ENCODE results near the gene RASGRF2. TPM values are rescaled to one million over a fixed set of nuclear protein-coding genes. Genes with fewer than 3 reads are reported as not detected.

Gene RASGRF2
- total RNA-seq, 1 experiment from 2014 or later: 9.1 TPM

DNA sequence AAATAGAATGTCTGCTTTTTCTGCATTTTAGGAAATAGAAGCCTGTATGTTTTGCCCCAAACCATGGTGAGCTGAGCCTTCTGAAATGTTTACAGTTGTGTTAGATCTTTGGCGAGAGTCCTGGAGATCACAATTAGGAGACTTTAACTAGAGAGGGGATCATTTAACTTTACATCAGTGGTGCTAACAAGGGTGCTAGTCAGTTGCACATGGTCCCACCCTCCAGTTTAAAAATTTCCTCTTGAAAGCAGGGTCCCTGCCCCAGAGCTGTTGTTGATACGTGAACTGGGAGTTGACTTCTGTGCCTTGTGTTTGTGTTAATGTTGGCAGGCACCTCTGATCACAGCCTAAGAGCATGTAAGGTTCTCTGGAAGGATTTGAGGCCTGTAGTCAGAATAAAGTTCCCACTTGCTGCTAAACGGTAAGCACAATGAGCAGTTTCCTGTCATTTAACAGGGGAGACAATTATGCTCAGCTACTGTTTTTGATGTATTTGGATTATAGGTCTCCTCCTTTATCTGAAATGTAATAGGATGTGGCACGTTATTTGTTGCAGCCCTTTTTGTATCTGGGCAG lies 43.7 kb downstream of the RASGRF2 start:
- ChIA-PET CTCF (interaction anchor here (0.6 kb wide), 1 partner anchor 193 kb away, joined by 4 read pairs; no protein-coding TSS in a partner anchor), POLR2A (ENCODE audit: low non-redundant PET) (no interaction called here)
- peak; percentile 32 for DNase-seq (ENCODE audit: low spot score)
- Histone ChIP-seq H3K36me3 (ENCODE audit: insufficient read depth, low read length, poor library complexity, severe bottlenecking) (no peaks in the 10 kb centered on the region), H3K4me1 (ENCODE audit: insufficient read depth, low read length, poor library complexity, severe bottlenecking) (peaks cover under 1% of the 10 kb centered on the region), H3K27ac (ENCODE audit: low read depth, low read length, poor library complexity, severe bottlenecking) (no peak overlapping the region), H3K27me3 (replicated peaks; ENCODE audit: insufficient read depth, low read depth, low read length, poor library complexity) (no peaks in the 10 kb centered on the region), H3K4me3 (ENCODE audit: low read depth, low read length, poor library complexity, severe bottlenecking) (no peak overlapping the region), H3K9me3 (ENCODE audit: low read depth, low read length, poor library complexity, severe bottlenecking) (no peaks in the 10 kb centered on the region)
- TF ChIP-seq, protein P1, sequence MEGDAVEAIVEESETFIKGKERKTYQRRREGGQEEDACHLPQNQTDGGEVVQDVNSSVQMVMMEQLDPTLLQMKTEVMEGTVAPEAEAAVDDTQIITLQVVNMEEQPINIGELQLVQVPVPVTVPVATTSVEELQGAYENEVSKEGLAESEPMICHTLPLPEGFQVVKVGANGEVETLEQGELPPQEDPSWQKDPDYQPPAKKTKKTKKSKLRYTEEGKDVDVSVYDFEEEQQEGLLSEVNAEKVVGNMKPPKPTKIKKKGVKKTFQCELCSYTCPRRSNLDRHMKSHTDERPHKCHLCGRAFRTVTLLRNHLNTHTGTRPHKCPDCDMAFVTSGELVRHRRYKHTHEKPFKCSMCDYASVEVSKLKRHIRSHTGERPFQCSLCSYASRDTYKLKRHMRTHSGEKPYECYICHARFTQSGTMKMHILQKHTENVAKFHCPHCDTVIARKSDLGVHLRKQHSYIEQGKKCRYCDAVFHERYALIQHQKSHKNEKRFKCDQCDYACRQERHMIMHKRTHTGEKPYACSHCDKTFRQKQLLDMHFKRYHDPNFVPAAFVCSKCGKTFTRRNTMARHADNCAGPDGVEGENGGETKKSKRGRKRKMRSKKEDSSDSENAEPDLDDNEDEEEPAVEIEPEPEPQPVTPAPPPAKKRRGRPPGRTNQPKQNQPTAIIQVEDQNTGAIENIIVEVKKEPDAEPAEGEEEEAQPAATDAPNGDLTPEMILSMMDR (conservative IDR thresholded peaks at IDR 0.05; ENCODE audit: low read depth, low read length): no peak
- TF ChIP-seq EZH2 (IDR thresholded peaks at IDR 0.05; ENCODE audit: borderline replicate concordance, low read depth, low read length, poor library complexity, severe bottlenecking): no peak
- BruUV-seq (replicated peaks): no TSS peak
- intact Hi-C loops (cut with micrococcal nuclease; ENCODE audit: unreplicated experiment): no loop called here

DNA sequence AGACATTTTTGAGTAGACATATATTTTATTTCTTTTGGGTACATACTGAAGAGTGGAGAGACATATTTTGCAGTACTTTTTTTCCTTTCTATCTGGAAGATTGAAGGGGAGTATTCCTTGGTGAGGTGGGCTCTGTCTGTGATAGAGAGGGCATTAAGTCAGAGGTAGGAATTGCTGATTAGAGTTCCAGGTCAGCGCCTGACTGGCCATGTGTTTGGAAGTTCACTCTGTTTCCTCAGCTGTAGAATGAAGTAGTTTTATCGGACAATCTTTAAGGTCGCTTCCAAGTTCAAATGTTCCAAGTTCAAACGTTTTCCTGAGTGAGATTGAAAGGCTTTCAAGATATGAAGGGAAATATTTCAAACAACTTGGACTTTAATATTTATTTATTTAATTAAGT lies 45.5 kb downstream of the RASGRF2 start:
- TF ChIP-seq EZH2 (IDR thresholded peaks at IDR 0.05; ENCODE audit: borderline replicate concordance, low read depth, low read length, poor library complexity, severe bottlenecking): no peak
- TF ChIP-seq, protein P1 (conservative IDR thresholded peaks at IDR 0.05; ENCODE audit: low read depth, low read length): no peak
- Histone ChIP-seq H3K36me3 (ENCODE audit: insufficient read depth, low read length, poor library complexity, severe bottlenecking) (no peaks in the 10 kb centered on the region), H3K27me3 (replicated peaks; ENCODE audit: insufficient read depth, low read depth, low read length, poor library complexity) (no peaks in the 10 kb centered on the region), H3K4me1 (ENCODE audit: insufficient read depth, low read length, poor library complexity, severe bottlenecking) (no peaks in the 10 kb centered on the region), H3K4me3 (ENCODE audit: low read depth, low read length, poor library complexity, severe bottlenecking) (no peak overlapping the region), H3K9me3 (ENCODE audit: low read depth, low read length, poor library complexity, severe bottlenecking) (no peaks in the 10 kb centered on the region), H3K27ac (ENCODE audit: low read depth, low read length, poor library complexity, severe bottlenecking) (no peak overlapping the region)
- ChIA-PET CTCF (no interaction called here), POLR2A (ENCODE audit: low non-redundant PET) (no interaction called here)
- intact Hi-C loops (cut with micrococcal nuclease; ENCODE audit: unreplicated experiment): no loop called here
- no peak for DNase-seq (ENCODE audit: low spot score)
- BruUV-seq (replicated peaks): no TSS peak

DNA sequence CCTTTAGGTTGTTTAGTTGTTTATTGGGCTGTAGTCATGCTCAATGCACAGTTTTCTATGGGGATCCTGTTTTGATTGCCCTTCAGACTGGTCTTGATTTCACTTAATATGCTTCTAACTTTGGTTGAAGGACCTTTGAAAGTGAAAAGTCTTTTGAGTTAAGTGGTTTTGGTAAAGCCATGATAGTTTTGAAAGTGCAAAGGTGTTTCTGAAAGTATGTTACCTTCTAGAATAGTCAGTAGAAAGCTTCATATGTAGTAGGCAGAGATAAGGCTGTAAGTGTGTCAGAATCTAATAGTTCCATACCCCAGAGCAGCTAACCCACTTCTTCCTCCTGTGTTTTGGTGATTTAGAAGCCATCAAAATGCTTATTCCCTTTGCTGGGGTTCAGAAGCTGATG lies 46.1 kb downstream of the RASGRF2 start:
- intact Hi-C loops (cut with micrococcal nuclease; ENCODE audit: unreplicated experiment): no loop called here
- POLR2A ChIA-PET (ENCODE audit: low non-redundant PET): no interaction called here

More for the DNA sequence above, 46.1 kb downstream of the RASGRF2 start:
- no peak for TF ChIP-seq EZH2 (IDR thresholded peaks at IDR 0.05; ENCODE audit: borderline replicate concordance, low read depth, low read length, poor library complexity, severe bottlenecking)
- TF ChIP-seq, protein P1 (conservative IDR thresholded peaks at IDR 0.05; ENCODE audit: low read depth, low read length): no peak
- BruUV-seq (replicated peaks): no TSS peak
- DNase-seq (ENCODE audit: low spot score): no peak
- H3K27ac ChIP-seq (ENCODE audit: low read depth, low read length, poor library complexity, severe bottlenecking): no peak overlapping the region
- H3K9me3 ChIP-seq (ENCODE audit: low read depth, low read length, poor library complexity, severe bottlenecking): no peaks in the 10 kb centered on the region
- no peaks in the 10 kb centered on the region for H3K27me3 ChIP-seq (replicated peaks; ENCODE audit: insufficient read depth, low read depth, low read length, poor library complexity)
- H3K4me3 ChIP-seq (ENCODE audit: low read depth, low read length, poor library complexity, severe bottlenecking): no peak overlapping the region
- H3K4me1 ChIP-seq (ENCODE audit: insufficient read depth, low read length, poor library complexity, severe bottlenecking): no peaks in the 10 kb centered on the region
- CTCF ChIA-PET: no interaction called here
- no peaks in the 10 kb centered on the region for H3K36me3 ChIP-seq (ENCODE audit: insufficient read depth, low read length, poor library complexity, severe bottlenecking)

All from A673 (cell line).